Posterior cingulate gyrus (tissue), 11 donors: ENCODE results near the gene PDCD6IP.
A peak's percentile ranks its signal among the peaks of the same experiment; 100 is the strongest.
"Not testable (repeated sequence)": the region's sequence is repeated elsewhere in the genome, so short reads cannot be mapped to it uniquely, and the experiment has no call there.

ENCODE experiments used
- DNase-seq, 10 donors: peaks; one replicate each; pipeline versions ENCODE4 v3.0.0 to v3.0.0-alpha.2; 2020 to 2021; ENCODE audit warnings: mixed read lengths in 3 of 10
- intact Hi-C: fragments of 100-400 bp; cut with DNase I; formaldehyde crosslinking; loops from one replicate; pipeline ENCODE4 v1.15.1; 2023

PDCD6IP gene

GRCh38 chr3:33798418-33799201, at the start of gene PDCD6IP:
Gene PDCD6IP (plus strand): TSS chr3:33798630. CDS start chr3:33798729, 99 bp downstream.
- intact Hi-C loops: loop anchor here (2.0 kb wide), 1 partner anchor 358 kb away; the partner anchor contains the start of gene UBP1
- DNase-seq: peak; percentile 86 to 99 (median 93)

GRCh38 chr3:33749546-33750210, 48.8 kb upstream of the PDCD6IP start:
- no peak for DNase-seq
- intact Hi-C loops: no loop called here

- DNase-seq: no peak
- intact Hi-C loops: no loop called here
Observed at GRCh38 chr3:33750211-33750548, 48.2 kb upstream of the PDCD6IP start.

GRCh38 chr3:33751336-33751735, 47.1 kb upstream of the PDCD6IP start:
- intact Hi-C loops: no loop called here
- no peak for DNase-seq

GRCh38 chr3:33754391-33754790, 44.0 kb upstream of the PDCD6IP start:
- intact Hi-C loops, DNase-seq: not testable (repeated sequence)

- intact Hi-C loops: no loop called here
- DNase-seq: no peak
Observed at GRCh38 chr3:33758281-33758680, 40.1 kb upstream of the PDCD6IP start.

GRCh38 chr3:33758864-33759263, 39.6 kb upstream of the PDCD6IP start:
- no peak for DNase-seq
- intact Hi-C loops: no loop called here

GRCh38 chr3:33768578-33769330, 29.7 kb upstream of the PDCD6IP start:
- intact Hi-C loops: no loop called here
- no peak for DNase-seq

- intact Hi-C loops: no loop called here
- no peak for DNase-seq
Observed at GRCh38 chr3:33773637-33774036, 24.8 kb upstream of the PDCD6IP start.

- DNase-seq: no peak
- intact Hi-C loops: no loop called here
Observed at GRCh38 chr3:33775363-33775762, 23.1 kb upstream of the PDCD6IP start.

- intact Hi-C loops: no loop called here
- no peak for DNase-seq
Observed at GRCh38 chr3:33777996-33778395, 20.4 kb upstream of the PDCD6IP start.

GRCh38 chr3:33779751-33780150, 18.7 kb upstream of the PDCD6IP start:
- DNase-seq: no peak
- intact Hi-C loops: loop anchor here (10.0 kb wide), 1 partner anchor 405 kb away; no protein-coding TSS in a partner anchor

- intact Hi-C loops: loop anchor here (10.0 kb wide), 1 partner anchor 407 kb away; no protein-coding TSS in a partner anchor
- DNase-seq: not testable (repeated sequence)
Observed at GRCh38 chr3:33781413-33781812, 17.0 kb upstream of the PDCD6IP start.

- DNase-seq: no peak
- intact Hi-C loops: loop anchor here (5.0 to 10.0 kb wide), 3 partner anchors 69 to 412 kb away; partner anchors contain the start of gene CLASP2
Observed at GRCh38 chr3:33786565-33787327, 11.7 kb upstream of the PDCD6IP start.

- peak in 9 of 10 donors; percentile 16 to 90 (median 57) for DNase-seq
- intact Hi-C loops: loop anchor here (5.0 to 10.0 kb wide), 3 partner anchors 70 to 413 kb away; partner anchors contain the start of gene CLASP2
Observed at GRCh38 chr3:33787328-33788009, 11.0 kb upstream of the PDCD6IP start.

GRCh38 chr3:33789183-33789954, 9.1 kb upstream of the PDCD6IP start:
- intact Hi-C loops: loop anchor here (5.0 to 10.0 kb wide), 3 partner anchors 72 to 415 kb away; partner anchors contain the start of gene CLASP2
- no peak for DNase-seq

GRCh38 chr3:33790091-33790490, 8.3 kb upstream of the PDCD6IP start:
- intact Hi-C loops: no loop called here
- no peak for DNase-seq

- no peak for DNase-seq
- intact Hi-C loops: no loop called here
Observed at GRCh38 chr3:33791477-33792166, 6.8 kb upstream of the PDCD6IP start.
